Activated naive CD8-positive, alpha-beta T cell treated with anti-CD3 and anti-CD28 coated beads, Interleukin-2, amount 10 ng/mL, durations not matched to agents 7 days and 5 days (primary cell): ENCODE data around the gene CD226. TPM values are rescaled to one million over a fixed set of nuclear protein-coding genes. Genes with fewer than 3 reads are reported as not detected.
A peak's percentile ranks its signal among the peaks of the same experiment; 100 is the strongest.
"Not testable (repeated sequence)": the region's sequence is repeated elsewhere in the genome, so short reads cannot be mapped to it uniquely, and the experiment has no call there.

Experiments
- ATAC-seq: fragments of 150-1000 bp; cut with Tn5 transposase; one replicate; pipeline ENCODE4 v1.10.0; 2021; ENCODE audit warnings: low read depth, moderate library complexity
- POLR2A ChIA-PET: fragments of 350-600 bp; sonication (Branson Sonifier 250); formaldehyde crosslinking; loops from one replicate; lab custom pipeline; 2021; ENCODE audit warnings: antibody characterized with exemption; lab: Charles Lee
- DNase-seq: peaks from one replicate; pipeline ENCODE4 v3.0.0; 2021
- H3K27ac Mint-ChIP-seq: one replicate; pipeline ENCODE4 v1.8.0; 2022; ENCODE audit warnings: mild to moderate bottlenecking, mixed read lengths
- H3K27me3 Mint-ChIP-seq: one replicate; pipeline ENCODE4 v1.8.0; 2022; ENCODE audit warnings: mild to moderate bottlenecking, moderate library complexity, mixed read lengths
- H3K36me3 Mint-ChIP-seq: one replicate; pipeline ENCODE4 v1.8.0; 2021; ENCODE audit warnings: mild to moderate bottlenecking, mixed read lengths
- H3K4me1 Mint-ChIP-seq: one replicate; pipeline ENCODE4 v1.8.0; 2021; ENCODE audit warnings: mixed read lengths
- H3K4me3 Mint-ChIP-seq: one replicate; pipeline ENCODE4 v1.8.0; 2022; ENCODE audit warnings: mild to moderate bottlenecking, moderate library complexity, mixed read lengths
- H3K9me3 Mint-ChIP-seq: one replicate; pipeline ENCODE4 v1.8.0; 2021; ENCODE audit warnings: mixed read lengths
- total RNA-seq, 2 experiments: library from RNA; stranded (reverse); gene quantifications; one replicate each; pipeline ENCODE4 v1.2.3, GENCODE V29; 2021

The CD226 gene
- total RNA-seq, 2 experiments from 2014 or later = 46.4 to 50.9 TPM

- H3K9me3 Mint-ChIP-seq = peaks cover 5% of the 10 kb centered on the region
- H3K4me1 Mint-ChIP-seq = peaks cover 18% of the 10 kb centered on the region
- ATAC-seq = no peak
- peak overlapping the region; percentile 10 for H3K27ac Mint-ChIP-seq
- H3K27me3 Mint-ChIP-seq = no peaks in the 10 kb centered on the region
- H3K36me3 Mint-ChIP-seq = peaks cover 12% of the 10 kb centered on the region
- POLR2A ChIA-PET = no interaction called here
- no peak overlapping the region for H3K4me3 Mint-ChIP-seq
- no peak for DNase-seq
These were observed 5.5 kb upstream of the CD226 start for GRCh38 chr18:69953191-69953590.

- H3K4me3 Mint-ChIP-seq = no peak overlapping the region
- POLR2A ChIA-PET = interaction anchor here (0.8 to 1.4 kb wide), 2 partner anchors 16 to 17 kb away, joined by 3 read pairs; no protein-coding TSS in a partner anchor
- H3K36me3 Mint-ChIP-seq = peaks cover 15% of the 10 kb centered on the region
- H3K27ac Mint-ChIP-seq = no peak overlapping the region
- H3K27me3 Mint-ChIP-seq = no peaks in the 10 kb centered on the region
- peaks cover 34% of the 10 kb centered on the region for H3K4me1 Mint-ChIP-seq
- peaks cover 5% of the 10 kb centered on the region for H3K9me3 Mint-ChIP-seq
- DNase-seq = no peak
- no peak for ATAC-seq
These were observed 3.5 kb upstream of the CD226 start for GRCh38 chr18:69951182-69951581.

GRCh38 chr18:69949538-69949936, 1.9 kb upstream of the CD226 start:
- no peak overlapping the region for H3K4me3 Mint-ChIP-seq
- DNase-seq = no peak
- no peak overlapping the region for H3K27ac Mint-ChIP-seq
- H3K9me3 Mint-ChIP-seq = peaks cover 5% of the 10 kb centered on the region
- H3K36me3 Mint-ChIP-seq = peaks cover 24% of the 10 kb centered on the region
- no peak for ATAC-seq
- no peaks in the 10 kb centered on the region for H3K27me3 Mint-ChIP-seq
- peaks cover 40% of the 10 kb centered on the region for H3K4me1 Mint-ChIP-seq
- POLR2A ChIA-PET = no interaction called here

- DNase-seq (no peak), ATAC-seq (peak; percentile 20)
- Mint-ChIP-seq H3K4me3 (no peak overlapping the region), H3K27ac (no peak overlapping the region), H3K36me3 (peaks cover 27% of the 10 kb centered on the region), H3K27me3 (no peaks in the 10 kb centered on the region), H3K4me1 (peaks cover 40% of the 10 kb centered on the region), H3K9me3 (peaks cover 5% of the 10 kb centered on the region)
- POLR2A ChIA-PET = no interaction called here
These were observed 1.4 kb upstream of the CD226 start for GRCh38 chr18:69948919-69949537.

- POLR2A ChIA-PET = no interaction called here
- peaks cover 4% of the 10 kb centered on the region for H3K9me3 Mint-ChIP-seq
- H3K4me1 Mint-ChIP-seq = peaks cover 44% of the 10 kb centered on the region
- H3K27me3 Mint-ChIP-seq = no peaks in the 10 kb centered on the region
- DNase-seq (no peak), ATAC-seq (no peak)
- no peak overlapping the region for H3K4me3 Mint-ChIP-seq
- H3K36me3 Mint-ChIP-seq = peaks cover 32% of the 10 kb centered on the region
- no peak overlapping the region for H3K27ac Mint-ChIP-seq
These were observed 583 bp upstream of the CD226 start for GRCh38 chr18:69948256-69948655.

GRCh38 chr18:69946608-69947155, 991 bp downstream of the CD226 start:
- Mint-ChIP-seq H3K27me3 (no peaks in the 10 kb centered on the region), H3K27ac (no peak overlapping the region), H3K4me3 (no peak overlapping the region), H3K4me1 (peaks cover 50% of the 10 kb centered on the region), H3K36me3 (peaks cover 42% of the 10 kb centered on the region), H3K9me3 (peaks cover 8% of the 10 kb centered on the region)
- ATAC-seq = no peak
- POLR2A ChIA-PET = interaction anchor here (1.2 to 2.7 kb wide), 5 partner anchors 10 to 34 kb away, joined by 4 to 14 read pairs (median 7); no protein-coding TSS in a partner anchor
- DNase-seq = no peak

DNA sequence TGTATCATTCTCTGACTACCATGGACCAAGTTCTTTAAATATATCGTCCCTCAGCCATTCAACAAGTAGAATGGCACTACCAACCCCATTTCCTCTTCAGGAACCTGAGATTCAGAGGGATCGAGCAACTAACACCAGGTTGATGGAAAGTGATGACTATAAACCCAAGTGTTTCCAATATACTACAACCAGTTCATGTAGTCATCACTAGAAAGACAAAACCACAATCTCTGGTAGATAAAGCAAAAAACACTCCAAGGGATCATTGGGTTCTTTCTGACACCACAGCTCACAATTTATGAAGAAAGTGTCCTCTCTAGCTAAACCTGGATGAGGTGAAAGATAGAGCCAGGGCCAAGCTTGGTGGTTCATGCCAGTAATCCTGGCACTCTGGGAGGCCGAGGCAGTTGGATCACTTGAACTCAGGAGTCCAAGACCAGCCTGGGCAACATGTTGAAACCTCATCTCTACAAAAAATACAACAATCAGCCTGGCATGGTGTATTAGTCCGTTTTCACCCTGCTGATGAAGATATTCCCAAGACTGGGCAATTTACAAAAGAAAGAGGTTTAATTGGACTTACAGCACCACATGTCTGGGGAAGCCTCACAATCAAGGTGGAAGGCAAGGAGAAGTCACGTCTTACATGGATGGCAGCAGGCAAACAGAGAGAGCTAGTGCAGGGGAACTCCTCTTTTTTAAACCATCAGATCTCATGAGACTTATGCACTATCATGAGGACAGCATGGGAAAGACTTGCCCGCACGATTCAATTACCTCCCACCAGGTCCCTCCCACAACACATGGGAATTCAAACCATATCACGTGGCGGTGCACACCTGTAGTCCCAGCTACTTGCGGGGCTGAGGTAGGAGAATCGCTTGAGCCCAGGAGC, 2.2 kb downstream of the CD226 start:
- no peak for DNase-seq
- Mint-ChIP-seq H3K4me1 (peaks cover 47% of the 10 kb centered on the region), H3K36me3 (peaks cover 48% of the 10 kb centered on the region), H3K27ac (no peak overlapping the region), H3K27me3 (no peaks in the 10 kb centered on the region), H3K9me3 (peaks cover 12% of the 10 kb centered on the region), H3K4me3 (no peak overlapping the region)
- POLR2A ChIA-PET = interaction anchor here (0.6 to 2.7 kb wide), 7 partner anchors 10 to 122 kb away, joined by 3 to 14 read pairs (median 4); no protein-coding TSS in a partner anchor
- peak; percentile 15 for ATAC-seq

DNA sequence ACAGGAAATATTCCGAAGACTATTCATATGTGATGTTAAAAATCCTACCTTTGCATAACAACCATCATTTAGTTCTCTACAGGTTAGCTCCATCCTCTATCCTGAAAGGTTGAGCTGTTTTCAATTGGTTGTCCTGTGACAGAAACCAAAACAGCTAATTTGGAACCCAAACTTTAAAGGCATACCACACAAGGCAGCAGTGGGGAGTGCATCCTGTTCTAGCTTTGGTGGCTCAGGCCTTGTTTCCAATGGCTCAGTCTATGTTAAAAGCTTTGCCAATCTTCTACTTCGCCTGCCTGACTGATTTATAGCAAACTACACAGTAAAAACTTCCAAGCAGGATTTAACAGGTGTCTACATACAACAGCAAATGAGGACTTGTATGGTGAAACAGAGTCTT, 3.2 kb downstream of the CD226 start:
- no peak overlapping the region for H3K4me3 Mint-ChIP-seq
- DNase-seq = no peak

DNA sequence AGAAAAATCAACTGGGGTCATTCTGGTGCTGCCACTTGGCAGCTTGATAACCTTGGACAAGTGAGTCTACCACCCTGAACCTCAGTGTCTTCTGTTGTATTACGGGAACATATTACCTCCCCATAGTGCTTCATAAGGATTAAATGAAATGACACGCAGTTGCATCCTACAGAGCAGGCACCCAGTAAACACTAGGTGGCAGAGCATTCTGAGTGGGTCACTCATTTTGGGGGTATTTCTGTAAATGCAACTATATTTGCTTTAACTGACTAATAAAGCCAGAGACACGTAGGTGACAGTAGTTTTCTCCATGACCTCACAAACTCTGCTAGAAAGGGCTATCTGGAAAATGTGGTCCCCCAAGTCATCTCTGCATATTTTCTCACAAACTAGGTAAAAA, 4.7 kb downstream of the CD226 start:
- H3K4me3 Mint-ChIP-seq = peak overlapping the region; percentile 46
- peak overlapping the region; percentile 73 for H3K27ac Mint-ChIP-seq
- H3K27me3 Mint-ChIP-seq = no peaks in the 10 kb centered on the region
- H3K4me1 Mint-ChIP-seq = peaks cover 56% of the 10 kb centered on the region
- DNase-seq (no peak), ATAC-seq (no peak)
- peaks cover 71% of the 10 kb centered on the region for H3K36me3 Mint-ChIP-seq
- POLR2A ChIA-PET = no interaction called here
- peaks cover 20% of the 10 kb centered on the region for H3K9me3 Mint-ChIP-seq

More for the DNA sequence above, 3.2 kb downstream of the CD226 start:
- Mint-ChIP-seq H3K27ac (no peak overlapping the region), H3K9me3 (peaks cover 20% of the 10 kb centered on the region), H3K27me3 (no peaks in the 10 kb centered on the region), H3K36me3 (peaks cover 58% of the 10 kb centered on the region), H3K4me1 (peaks cover 56% of the 10 kb centered on the region)
- POLR2A ChIA-PET = interaction anchor here (0.7 to 1.7 kb wide), 10 partner anchors 9 to 47 kb away, joined by 3 to 11 read pairs (median 3); no protein-coding TSS in a partner anchor
- ATAC-seq = peak; percentile 48

GRCh38 chr18:69941183-69941582, 6.5 kb downstream of the CD226 start:
- Mint-ChIP-seq H3K9me3 (peaks cover 20% of the 10 kb centered on the region), H3K27me3 (no peaks in the 10 kb centered on the region), H3K4me1 (peaks cover 52% of the 10 kb centered on the region), H3K27ac (no peak overlapping the region), H3K36me3 (peaks cover 75% of the 10 kb centered on the region), H3K4me3 (no peak overlapping the region)
- POLR2A ChIA-PET = no interaction called here
- DNase-seq (no peak), ATAC-seq (no peak)

- ATAC-seq = not testable (repeated sequence)
These were observed 7.9 kb downstream of the CD226 start for GRCh38 chr18:69939812-69940211.

GRCh38 chr18:69936191-69936558, 11.5 kb downstream of the CD226 start:
- Mint-ChIP-seq H3K27me3 (no peaks in the 10 kb centered on the region), H3K9me3 (peaks cover 8% of the 10 kb centered on the region), H3K4me3 (no peak overlapping the region), H3K4me1 (peaks cover 23% of the 10 kb centered on the region), H3K36me3 (peaks cover 37% of the 10 kb centered on the region), H3K27ac (no peak overlapping the region)
- DNase-seq = no peak
- POLR2A ChIA-PET = interaction anchor here (1.0 to 2.5 kb wide), 7 partner anchors 8 to 38 kb away, joined by 3 to 25 read pairs (median 8); partner anchors contain the start of gene CD226
- no peak for ATAC-seq

More at GRCh38 chr18:69939812-69940211, 7.9 kb downstream of the CD226 start:
- Mint-ChIP-seq H3K9me3 (peaks cover 20% of the 10 kb centered on the region), H3K4me1 (peaks cover 43% of the 10 kb centered on the region), H3K36me3 (peaks cover 66% of the 10 kb centered on the region), H3K27ac (peak overlapping the region; percentile 57)
- POLR2A ChIA-PET, H3K4me3 Mint-ChIP-seq, DNase-seq, H3K27me3 Mint-ChIP-seq: not testable (repeated sequence)
